H1 (cell line): ENCODE results near the gene FAM170B. TPM values are rescaled to one million over a fixed set of nuclear protein-coding genes. Genes with fewer than 3 reads are reported as not detected.

Experiments used
- CTCF ChIA-PET: fragments of 300-600 bp; sonication (Branson Sonifier 250); formaldehyde crosslinking; loops from one replicate; lab custom pipeline; 2021; ENCODE audit not compliant: partially characterized antibody; lab: Charles Lee
- POLR2A ChIA-PET: fragments of 300-600 bp; sonication (Branson Sonifier 250); formaldehyde crosslinking; loops from one replicate; lab custom pipeline; 2021; ENCODE audit warnings: inconsistent platforms; ENCODE audit not compliant: partially characterized antibody; lab: Charles Lee
- DNase-seq, 2 experiments: peaks; one replicate each; pipeline versions ENCODE4 v3.0.0 to v3.0.0-alpha.2; 2010 to 2022; ENCODE audit warnings: low spot score in 2 of 2, low read depth in 1 of 2, mixed read lengths in 1 of 2
- FAIRE-seq: peaks from 2 replicates; lab custom pipeline; 2011; peaks lifted over from hg19 to GRCh38; lab: Jason Lieb, UNC
- H2AFZ ChIP-seq: 2 replicates; pipeline ENCODE4 v1.8.1; 2012; ENCODE audit warnings: low read length, inconsistent platforms
- H2AK5ac ChIP-seq: 2 replicates; pipeline ENCODE4 v1.6.1; 2013; ENCODE audit warnings: low read depth, low read length
- H2BK120ac ChIP-seq: replicated peaks from 2 replicates; pipeline ENCODE3; 2013; ENCODE audit warnings: low read depth, low read length, inconsistent platforms
- H2BK12ac ChIP-seq: 2 replicates; pipeline ENCODE4 v1.6.1; 2013; ENCODE audit warnings: low read depth, low read length
- H2BK15ac ChIP-seq: 2 replicates; pipeline ENCODE4 v1.6.1; 2013; ENCODE audit warnings: low read length
- H2BK20ac ChIP-seq: 2 replicates; pipeline ENCODE4 v1.6.1; 2013; ENCODE audit warnings: low read length
- H2BK5ac ChIP-seq: 2 replicates; pipeline ENCODE4 v1.6.1; 2013; ENCODE audit warnings: low read depth, low read length
- H3K14ac ChIP-seq: 2 replicates; pipeline ENCODE4 v1.6.1; 2013; ENCODE audit warnings: inconsistent platforms; ENCODE audit not compliant: insufficient read length
- H3K18ac ChIP-seq: 2 replicates; pipeline ENCODE4 v1.6.1; 2013; ENCODE audit warnings: low read length; ENCODE audit errors: extremely low read depth
- H3K23ac ChIP-seq: 2 replicates; pipeline ENCODE4 v1.6.1; 2013; ENCODE audit warnings: inconsistent platforms; ENCODE audit not compliant: insufficient read length
- H3K23me2 ChIP-seq: 2 replicates; pipeline ENCODE4 v1.6.1; 2013; ENCODE audit warnings: low read depth, low read length
- H3K27ac ChIP-seq: 2 replicates; pipeline ENCODE4 v1.6.1; 2011; ENCODE audit warnings: low read depth, low read length, inconsistent platforms
- H3K27me3 ChIP-seq, 4 experiments: replicated peaks in 1 of 4; 1 replicate in 1 of 4; 2 replicates in 3 of 4; pipeline versions ENCODE4 v1.6.1 to v1.8.1; 2011 to 2013; ENCODE audit warnings: low read length in 3 of 4, mild to moderate bottlenecking in 3 of 4, inconsistent platforms in 2 of 4, mixed read lengths in 2 of 4, moderate library complexity in 1 of 4; ENCODE audit not compliant: control insufficient read depth in 3 of 4, insufficient read depth in 3 of 4; ENCODE audit errors: extremely low read depth in 1 of 4
- H3K36me3 ChIP-seq, 4 experiments: 2 replicates each; pipeline versions ENCODE4 v1.6.1 to v1.8.1; 2011 to 2013; ENCODE audit warnings: mild to moderate bottlenecking in 4 of 4, low read length in 3 of 4, moderate library complexity in 2 of 4, control low read depth in 1 of 4, inconsistent platforms in 1 of 4; ENCODE audit not compliant: insufficient read depth in 4 of 4, control insufficient read depth in 2 of 4
- H3K4ac ChIP-seq: replicated peaks from 2 replicates; pipeline ENCODE3; 2013; ENCODE audit warnings: low read length, low read depth, mixed read lengths, inconsistent platforms; ENCODE audit not compliant: insufficient read length
- H3K4me1 ChIP-seq, 4 experiments: replicated peaks in 1 of 4; 1 replicate in 1 of 4; 2 replicates in 3 of 4; pipeline versions ENCODE4 v1.6.1 to v1.8.1; 2011 to 2013; ENCODE audit warnings: low read length in 3 of 4, inconsistent platforms in 2 of 4, mixed read lengths in 1 of 4; ENCODE audit not compliant: insufficient read depth in 4 of 4, control insufficient read depth in 3 of 4
- H3K4me2 ChIP-seq, 2 experiments: 2 replicates each; pipeline versions ENCODE4 v1.6.1 to v1.8.1; 2011 to 2013; ENCODE audit warnings: low read depth in 2 of 2, low read length in 2 of 2, control low read depth in 1 of 2, inconsistent platforms in 1 of 2, mild to moderate bottlenecking in 1 of 2; ENCODE audit not compliant: insufficient read depth in 1 of 2
- H3K4me3 ChIP-seq, 4 experiments: fragments of 200-600, 300-600 bp in 1 of 4; sonication (generic), shearing (Covaris generic), sonication (Bioruptor Twin) in 1 of 4; 2 replicates each; pipeline versions ENCODE4 v1.5.1 to v1.8.1; 2011 to 2016; ENCODE audit warnings: low read length in 4 of 4, low read depth in 3 of 4, control low read depth in 2 of 4, inconsistent platforms in 2 of 4, mild to moderate bottlenecking in 2 of 4, mixed read lengths in 1 of 4, moderate library complexity in 1 of 4; ENCODE audit not compliant: insufficient read depth in 2 of 4; ENCODE audit errors: extremely low read depth in 1 of 4
- H3K56ac ChIP-seq: replicated peaks from 2 replicates; pipeline ENCODE3; 2013; ENCODE audit warnings: low read depth, mild to moderate bottlenecking, mixed read lengths, low read length, inconsistent platforms; ENCODE audit not compliant: insufficient read length
- H3K79me1 ChIP-seq: 2 replicates; pipeline ENCODE4 v1.6.1; 2013; ENCODE audit warnings: low read depth, low read length, control low read depth
- H3K79me2 ChIP-seq, 2 experiments: 2 replicates each; pipeline versions ENCODE4 v1.6.1 to v1.8.1; 2012 to 2013; ENCODE audit warnings: low read length in 2 of 2, mild to moderate bottlenecking in 2 of 2, inconsistent platforms in 1 of 2; ENCODE audit not compliant: insufficient read depth in 2 of 2, control insufficient read depth in 1 of 2
- H3K9ac ChIP-seq, 4 experiments: replicated peaks in 1 of 4; 1 replicate in 1 of 4; 2 replicates in 3 of 4; pipeline versions ENCODE4 v1.6.1 to v1.8.1; 2011 to 2013; ENCODE audit warnings: low read depth in 3 of 4, low read length in 3 of 4, control low read depth in 2 of 4, mild to moderate bottlenecking in 2 of 4, moderate library complexity in 2 of 4, inconsistent platforms in 1 of 4; ENCODE audit errors: extremely low read depth in 1 of 4
- H3K9me3 ChIP-seq, 2 experiments: 2 replicates each; pipeline versions ENCODE4 v1.6.1 to v1.8.1; 2012 to 2013; ENCODE audit warnings: mild to moderate bottlenecking in 2 of 2, moderate library complexity in 2 of 2, control low read depth in 1 of 2, inconsistent platforms in 1 of 2, low read depth in 1 of 2, low read length in 1 of 2, mixed read lengths in 1 of 2; ENCODE audit not compliant: insufficient read depth in 2 of 2
- H4K20me1 ChIP-seq, 2 experiments: replicated peaks in 1 of 2; 2 replicates each; pipeline versions ENCODE3 to v1.8.1; 2011 to 2013; ENCODE audit warnings: inconsistent platforms in 2 of 2, low read length in 2 of 2, mild to moderate bottlenecking in 1 of 2; ENCODE audit not compliant: insufficient read depth in 2 of 2, control insufficient read depth in 1 of 2
- H4K5ac ChIP-seq: 2 replicates; pipeline ENCODE4 v1.6.1; 2013; ENCODE audit warnings: low read length, low read depth, mixed read lengths, inconsistent platforms; ENCODE audit not compliant: insufficient read length
- H4K8ac ChIP-seq: 2 replicates; pipeline ENCODE4 v1.8.0; 2013; ENCODE audit warnings: mild to moderate bottlenecking, moderate library complexity, low read length, inconsistent platforms; ENCODE audit not compliant: insufficient read depth; ENCODE audit errors: extremely low read depth
- H4K91ac ChIP-seq: replicated peaks from 2 replicates; pipeline ENCODE3; 2013; ENCODE audit warnings: low read length, mixed read lengths, inconsistent platforms; ENCODE audit not compliant: insufficient read length
- ASH2L ChIP-seq: fragments of 200-600, 300-600 bp; sonication (generic); IDR thresholded peaks from one replicate; pipeline ENCODE4 v1.7.1; 2017; ENCODE audit warnings: low read length
- CREB1 ChIP-seq: IDR thresholded peaks from 2 replicates; pipeline ENCODE4 v1.6.1; 2012; ENCODE audit warnings: inconsistent platforms
- KDM5A ChIP-seq: fragments of 200-600 bp; IDR thresholded peaks from 2 replicates; pipeline ENCODE4 v1.7.1; 2012; ENCODE audit warnings: mild to moderate bottlenecking, low read length, inconsistent platforms, mixed read lengths
- NANOG ChIP-seq: IDR thresholded peaks from 2 replicates; pipeline ENCODE4 v1.6.1; 2011; ENCODE audit warnings: low read length, low read depth, mild to moderate bottlenecking, inconsistent platforms; ENCODE audit not compliant: insufficient read depth, poor library complexity, severe bottlenecking
- WGBS, 2 experiments: shearing (Covaris generic) in 1 of 2; methylation state at CpG; one replicate each; pipeline versions ENCODE4 v1.1.6 to v1.1.7; 2013 to 2015; ENCODE audit warnings: low lambda C conversion rate in 2 of 2, mixed read lengths in 2 of 2, inconsistent platforms in 1 of 2, low coverage in 1 of 2, missing lambda C conversion rate in 1 of 2; ENCODE audit not compliant: insufficient replicate concordance in 2 of 2, insufficient coverage in 1 of 2, insufficient read length in 1 of 2; ENCODE audit errors: extremely low coverage in 1 of 2, missing lambda C conversion rate in 1 of 2; 5-methylcytosine and 5-hydroxymethylcytosine counted together
- polyA plus RNA-seq, 7 experiments: library from polyadenylated mRNA; depleted of rRNA in 3 of 7; stranded (reverse) in 5 of 7; unstranded in 2 of 7; fragments of >200 nt in 5 of 7; fragments of 200-250 nt in 2 of 7; gene quantifications; 1 replicate in 5 of 7; 2 replicates in 1 of 7; 4 replicates in 1 of 7; pipeline versions ENCODE4 v1.2.1 to v1.2.3, GENCODE V29; 2011 to 2013; ENCODE audit warnings: missing spikeins in 2 of 7, mixed read lengths in 2 of 7
- total RNA-seq: library from RNA; stranded (reverse); fragmentation: NEBNext Ultra II Directional; extraction: Animal tissue kit (Norgen Biotek cat#: 25700); gene quantifications from 2 replicates; pipeline ENCODE4 v1.2.1, GENCODE V29; 2021

Gene FAM170B
- total and polyA plus RNA-seq, 2 of the 8 experiments (the other 6 are each of a cell fraction or from before 2014, with no cell fraction given), result not detected

DNA sequence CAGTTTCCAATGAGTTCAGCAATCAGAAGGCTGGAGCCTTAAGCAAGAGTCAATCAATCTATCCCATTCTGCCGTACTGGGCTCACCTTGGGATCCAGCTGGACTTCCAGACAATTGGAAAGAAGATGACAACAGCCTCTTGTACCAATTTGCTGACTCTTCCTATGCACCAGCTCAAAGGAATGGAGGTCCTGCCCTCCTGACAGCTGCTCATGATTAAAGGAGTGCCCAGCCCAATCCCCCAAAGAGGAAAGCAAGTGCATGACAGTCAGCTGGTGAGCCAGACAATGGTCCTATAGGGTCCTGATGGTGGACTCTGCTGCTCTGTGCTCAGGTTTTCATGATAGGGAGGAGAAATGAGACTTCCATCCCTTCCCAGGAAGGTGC lies 43.6 kb downstream of the FAM170B start:
- H3K4ac ChIP-seq, result no peak overlapping the region
- H2BK12ac ChIP-seq, result no peak overlapping the region
- no peak overlapping the region for H2BK120ac ChIP-seq
- no peak overlapping the region for H2AK5ac ChIP-seq
- H3K23ac ChIP-seq, result no peak overlapping the region
- H3K9ac ChIP-seq, result no peak overlapping the region
- no peak overlapping the region for H3K56ac ChIP-seq
- no peaks in the 10 kb centered on the region for H4K20me1 ChIP-seq
- H3K9me3 ChIP-seq, result peaks cover 0 to 11% of the 10 kb centered on the region in 2 experiments; a peak in 1 of 4 replicates
- H3K14ac ChIP-seq, result no peak overlapping the region
- no peak overlapping the region for H4K91ac ChIP-seq
- H4K5ac ChIP-seq, result no peak overlapping the region
- H3K36me3 ChIP-seq, result no peaks in the 10 kb centered on the region
- H4K8ac ChIP-seq, result no peak overlapping the region
- no peaks in the 10 kb centered on the region for H3K79me1 ChIP-seq
- no peak overlapping the region for H3K18ac ChIP-seq
- POLR2A ChIA-PET, result no interaction called here
- no peak overlapping the region for H3K27ac ChIP-seq
- CTCF ChIA-PET, result interaction anchor here (0.7 to 2.3 kb wide), 5 partner anchors 14 to 432 kb away, joined by 3 to 9 read pairs (median 3); no protein-coding TSS in a partner anchor
- H3K23me2 ChIP-seq, result no peaks in the 10 kb centered on the region
- H3K4me3 ChIP-seq, result no peak overlapping the region
- no peaks in the 10 kb centered on the region for H3K27me3 ChIP-seq
- no peak overlapping the region for H2AFZ ChIP-seq
- no peaks in the 10 kb centered on the region for H3K79me2 ChIP-seq
- H3K4me1 ChIP-seq, result peaks cover 0 to 2% (median 0%) of the 10 kb centered on the region in 4 experiments; a peak in 2 of 7 replicates
- DNase-seq (no peak), FAIRE-seq (no peak)
- no peak overlapping the region for H3K4me2 ChIP-seq
- no peak overlapping the region for H2BK5ac ChIP-seq
- no peak overlapping the region for H2BK15ac ChIP-seq
- no peak overlapping the region for H2BK20ac ChIP-seq
- WGBS, 2 experiments, result 88% methylated on average over 1 of the region's 1 CpG; no CpG with 5 or more reads in 1 of the 2 experiments
- TF ChIP-seq KDM5A, result no peak
- no peak for TF ChIP-seq NANOG
- no peak for TF ChIP-seq ASH2L
- no peak for TF ChIP-seq CREB1
